Measurements from ENCODE around the gene PROKR2. TPM values are rescaled to one million over a fixed set of nuclear protein-coding genes. Genes with fewer than 3 reads are reported as not detected.

The PROKR2 gene
- not detected for total RNA-seq

DNA sequence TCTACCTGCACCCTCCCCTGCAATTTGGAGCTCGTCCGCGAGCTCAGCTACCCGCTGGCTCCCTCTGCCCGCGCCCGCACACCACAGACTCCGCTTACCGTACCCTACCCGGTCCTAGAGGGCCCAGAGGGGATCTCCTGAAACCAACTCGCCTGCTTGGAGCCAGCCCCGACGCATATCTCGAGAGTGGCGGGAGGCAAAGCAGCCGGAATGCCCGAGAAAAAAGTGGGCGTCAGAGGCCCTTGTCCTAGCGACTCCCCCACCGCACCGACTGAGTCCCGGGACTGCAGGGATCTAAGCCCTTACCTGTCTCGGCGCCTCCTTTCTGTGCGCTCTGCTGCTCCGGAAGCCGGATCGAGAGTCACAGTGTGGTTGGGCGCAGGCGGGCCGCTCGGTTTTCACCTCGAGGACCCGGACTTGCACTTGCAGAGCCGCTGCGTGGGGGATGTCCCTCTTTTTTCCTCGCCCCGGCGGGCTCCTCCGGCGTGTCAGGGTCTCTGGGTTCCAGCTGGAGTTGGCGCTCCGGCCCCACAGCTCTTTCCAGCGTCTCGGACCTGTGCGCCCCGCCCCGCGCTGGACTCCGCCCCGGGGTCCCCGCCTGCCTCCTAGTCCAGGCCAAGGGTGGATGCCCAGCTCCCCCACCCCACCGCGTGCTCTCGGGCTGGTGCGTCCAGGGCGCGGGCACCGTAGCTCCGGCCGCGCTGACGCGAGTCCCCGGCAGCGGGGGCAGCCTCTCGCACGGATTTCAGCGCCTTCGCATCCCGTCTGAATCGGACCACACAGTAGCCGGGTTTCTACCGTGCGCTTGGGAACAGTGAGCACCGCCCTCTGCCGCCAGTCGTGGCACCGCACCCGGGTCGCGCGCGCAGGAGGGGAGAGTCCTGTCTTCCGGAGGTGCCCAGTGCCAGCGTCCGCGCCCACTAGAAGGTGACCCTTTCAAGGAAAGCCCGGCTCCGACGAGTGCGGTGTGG lies at the start of gene PROKR2:
PROKR2 (minus strand) TSS at position 767 of the 971 bp plus-strand sequence. CDS start 2,585 bp downstream, outside the sequence.
- no peaks in the 10 kb centered on the region for H3K36me3 Mint-ChIP-seq
- peak within 1 kb of the TSS; percentile 55 for H3K4me3 Mint-ChIP-seq
- no peak within 1 kb of the TSS for H3K27ac Mint-ChIP-seq
- DNase-seq: peak; percentile 42
- H3K9me3 Mint-ChIP-seq: no peaks in the 10 kb centered on the region
- peaks cover 70% of the 10 kb centered on the region for H3K27me3 Mint-ChIP-seq
- peaks cover 4% of the 10 kb centered on the region for H3K4me1 Mint-ChIP-seq

DNA sequence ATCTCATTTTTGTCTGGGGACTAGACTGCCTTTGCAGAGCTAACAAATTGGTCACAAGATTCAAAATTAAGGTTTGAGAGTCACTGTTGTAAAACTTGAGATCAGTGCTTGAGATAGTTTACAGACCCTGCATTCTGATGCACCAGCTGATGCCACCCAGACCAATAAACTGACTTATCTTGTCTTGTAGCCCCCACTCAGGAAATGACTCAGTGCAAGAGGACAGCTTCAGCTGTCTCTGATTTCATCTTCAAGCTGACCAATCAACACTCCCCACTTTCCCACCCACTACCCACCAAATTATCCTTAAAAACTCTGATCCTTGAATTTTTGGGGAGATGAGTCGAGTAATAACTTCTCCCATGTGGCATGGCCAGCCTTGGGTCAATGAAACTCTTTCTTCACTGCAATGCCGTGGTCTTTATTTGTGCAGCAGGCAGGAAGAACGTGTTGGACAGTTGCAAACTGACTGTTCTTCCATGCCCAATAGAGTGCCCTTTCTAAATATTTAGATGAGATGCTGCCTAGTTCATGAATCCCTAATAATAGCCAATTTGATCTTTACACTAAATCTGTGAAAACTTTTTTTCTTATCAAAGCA lies 48.3 kb upstream of the PROKR2 start:
- Mint-ChIP-seq H3K36me3 (peaks cover 3% of the 10 kb centered on the region), H3K27me3 (peaks cover 48% of the 10 kb centered on the region), H3K9me3 (peaks cover 6% of the 10 kb centered on the region), H3K27ac (no peak overlapping the region), H3K4me1 (peaks cover 11% of the 10 kb centered on the region), H3K4me3 (no peak overlapping the region)
- DNase-seq: no peak

DNA sequence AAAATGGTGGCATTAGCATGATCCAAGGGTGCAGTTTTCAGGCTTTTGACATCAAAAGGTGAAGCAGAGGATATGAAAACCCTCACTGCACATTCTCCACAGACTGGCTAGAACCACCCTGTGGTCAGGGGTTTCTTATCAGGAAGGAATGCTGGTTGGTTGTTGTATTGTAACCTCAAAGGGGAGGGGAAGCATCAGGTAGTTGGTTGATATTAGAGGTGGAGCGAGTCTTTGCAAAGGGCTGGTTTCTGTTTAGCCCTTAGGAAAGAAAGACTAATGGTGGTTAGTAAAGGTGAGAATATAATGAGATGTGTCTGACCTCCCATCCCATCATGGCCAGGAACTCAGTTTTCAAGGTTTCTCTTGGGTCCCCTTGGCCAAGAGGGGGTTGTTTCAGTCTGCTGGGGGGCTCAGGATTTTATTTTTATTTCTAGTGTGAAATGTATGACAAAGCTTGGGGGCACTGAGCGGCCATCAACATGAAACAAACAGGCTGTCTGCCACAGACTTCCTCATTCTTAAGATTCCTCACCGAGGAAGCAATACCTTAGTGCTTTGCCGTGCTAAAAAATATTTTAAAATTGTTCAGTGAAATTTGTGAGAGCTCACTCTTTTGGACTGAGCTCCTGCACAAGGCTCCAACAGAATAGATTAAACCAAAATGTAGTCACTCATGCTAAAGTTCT lies 47.5 kb upstream of the PROKR2 start:
- H3K4me3 Mint-ChIP-seq: no peak overlapping the region
- H3K4me1 Mint-ChIP-seq: peaks cover 3% of the 10 kb centered on the region
- peaks cover 6% of the 10 kb centered on the region for H3K9me3 Mint-ChIP-seq
- H3K27me3 Mint-ChIP-seq: peaks cover 48% of the 10 kb centered on the region
- no peak overlapping the region for H3K27ac Mint-ChIP-seq
- H3K36me3 Mint-ChIP-seq: peaks cover 3% of the 10 kb centered on the region
- no peak for DNase-seq

DNA sequence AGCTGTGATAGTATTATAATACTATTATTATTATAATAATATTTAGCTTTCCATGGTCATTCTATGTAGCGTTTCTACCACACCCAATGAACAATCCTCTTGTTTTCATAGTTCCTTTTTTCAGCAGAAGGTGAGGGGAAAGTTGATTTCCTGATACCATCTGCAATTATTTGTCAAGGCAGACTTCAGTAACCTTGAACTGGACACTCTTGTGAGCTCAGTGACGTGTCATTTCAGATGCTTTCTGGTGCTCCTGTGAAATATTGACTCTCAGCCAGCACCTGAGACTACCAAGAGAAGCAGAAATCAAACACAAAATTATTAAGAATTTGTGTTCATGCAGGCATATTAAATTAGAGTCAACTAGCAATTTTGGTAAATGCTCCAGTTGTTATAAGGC lies 46.0 kb upstream of the PROKR2 start:
- Mint-ChIP-seq H3K4me1 (peaks cover 7% of the 10 kb centered on the region), H3K4me3 (no peak overlapping the region)

DNA sequence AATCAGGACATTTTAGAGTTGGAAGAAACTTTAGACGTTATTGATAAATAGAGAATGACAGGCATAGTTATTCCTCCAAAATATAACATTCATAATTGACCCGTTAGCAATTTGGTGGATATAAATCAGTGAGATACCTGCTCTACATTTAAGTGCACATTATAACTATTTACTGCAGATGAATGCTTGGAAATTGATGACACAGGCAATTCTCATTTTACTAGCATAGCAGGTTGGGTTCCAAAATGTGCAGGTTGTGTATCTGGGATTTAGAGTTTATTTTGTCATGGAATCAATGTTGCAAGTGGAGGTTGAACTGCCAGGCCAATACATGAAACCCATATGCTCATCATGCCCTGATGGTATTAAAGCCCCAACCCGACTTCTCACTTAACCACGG lies 44.4 kb upstream of the PROKR2 start:
- peaks cover 3% of the 10 kb centered on the region for H3K36me3 Mint-ChIP-seq
- H3K27ac Mint-ChIP-seq: no peak overlapping the region
- H3K27me3 Mint-ChIP-seq: peaks cover 46% of the 10 kb centered on the region
- peaks cover 18% of the 10 kb centered on the region for H3K4me1 Mint-ChIP-seq
- H3K9me3 Mint-ChIP-seq: peaks cover 10% of the 10 kb centered on the region
- no peak for DNase-seq
- H3K4me3 Mint-ChIP-seq: no peak overlapping the region

More for the DNA sequence above, 46.0 kb upstream of the PROKR2 start:
- Mint-ChIP-seq H3K27ac (no peak overlapping the region), H3K36me3 (peaks cover 3% of the 10 kb centered on the region), H3K27me3 (peaks cover 50% of the 10 kb centered on the region), H3K9me3 (peaks cover 11% of the 10 kb centered on the region)
- DNase-seq: no peak

DNA sequence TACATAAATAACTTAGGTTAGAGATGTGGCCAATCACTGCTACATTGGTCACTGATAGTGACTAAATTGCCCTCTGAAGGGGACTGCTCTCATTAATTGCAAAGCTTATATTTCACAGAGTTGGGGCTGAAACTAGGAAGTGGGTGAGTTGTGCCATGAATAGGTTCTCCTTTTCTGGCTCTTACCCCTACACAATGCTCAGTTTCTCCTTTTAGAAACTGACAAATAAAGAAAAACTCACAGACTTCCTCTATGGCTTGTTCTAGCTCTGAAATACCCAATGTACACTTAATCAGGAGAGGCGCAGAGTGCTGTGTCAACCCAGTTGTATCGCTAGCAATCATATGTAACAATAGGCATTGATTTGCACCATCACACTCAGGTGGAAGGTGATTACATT lies 41.2 kb upstream of the PROKR2 start:
- Mint-ChIP-seq H3K9me3 (peaks cover 5% of the 10 kb centered on the region), H3K4me1 (peaks cover 29% of the 10 kb centered on the region), H3K27me3 (peaks cover 29% of the 10 kb centered on the region), H3K27ac (no peak overlapping the region), H3K4me3 (no peak overlapping the region), H3K36me3 (peaks cover 3% of the 10 kb centered on the region)
- DNase-seq: no peak

DNA sequence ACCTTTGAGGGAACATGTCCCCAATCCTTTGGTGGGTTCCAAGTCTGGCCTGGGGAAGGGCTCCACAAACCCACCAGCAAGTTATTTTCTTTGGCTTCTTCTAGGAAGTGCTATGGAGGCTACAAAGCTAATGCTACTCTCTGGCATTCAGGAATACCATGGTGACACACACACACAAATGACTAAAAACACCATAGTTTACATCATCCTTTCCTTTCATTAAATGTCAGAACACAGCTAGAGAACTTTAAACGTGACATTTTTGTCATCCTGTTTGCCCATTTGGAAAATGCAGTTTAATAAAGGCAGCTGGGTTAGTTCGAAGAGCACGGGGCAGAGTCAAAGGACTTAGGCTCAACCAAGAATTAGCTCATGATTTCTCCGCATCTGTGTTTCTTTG lies 40.2 kb upstream of the PROKR2 start:
- peaks cover 6% of the 10 kb centered on the region for H3K36me3 Mint-ChIP-seq
- H3K4me1 Mint-ChIP-seq: peaks cover 30% of the 10 kb centered on the region
- no peak overlapping the region for H3K4me3 Mint-ChIP-seq
- H3K9me3 Mint-ChIP-seq: peaks cover 5% of the 10 kb centered on the region
- H3K27ac Mint-ChIP-seq: no peak overlapping the region
- DNase-seq: no peak
- H3K27me3 Mint-ChIP-seq: peaks cover 33% of the 10 kb centered on the region

DNA sequence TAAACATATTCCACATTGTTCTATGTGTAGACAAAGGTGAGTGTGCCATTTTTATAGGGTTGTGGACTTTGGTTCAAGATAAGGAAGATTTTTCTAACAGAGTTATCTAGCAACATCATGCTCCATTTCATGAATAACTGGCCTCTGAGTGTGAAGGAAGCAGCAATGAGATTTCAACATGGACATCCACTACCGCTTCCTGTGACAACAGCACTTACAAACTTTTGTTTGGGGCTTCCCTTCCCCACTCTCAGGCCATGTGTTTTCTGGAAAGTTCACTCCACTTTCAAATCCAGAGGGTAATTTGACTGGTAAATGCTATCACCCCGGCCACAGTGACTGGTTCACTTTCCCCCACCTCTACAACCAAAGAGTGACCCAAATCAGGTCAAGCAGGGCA lies 38.1 kb upstream of the PROKR2 start:
- DNase-seq: no peak
- Mint-ChIP-seq H3K27ac (peak overlapping the region; percentile 86), H3K4me3 (no peak overlapping the region), H3K36me3 (peaks cover 7% of the 10 kb centered on the region), H3K4me1 (peaks cover 30% of the 10 kb centered on the region), H3K27me3 (peaks cover 40% of the 10 kb centered on the region), H3K9me3 (peaks cover 5% of the 10 kb centered on the region)

DNA sequence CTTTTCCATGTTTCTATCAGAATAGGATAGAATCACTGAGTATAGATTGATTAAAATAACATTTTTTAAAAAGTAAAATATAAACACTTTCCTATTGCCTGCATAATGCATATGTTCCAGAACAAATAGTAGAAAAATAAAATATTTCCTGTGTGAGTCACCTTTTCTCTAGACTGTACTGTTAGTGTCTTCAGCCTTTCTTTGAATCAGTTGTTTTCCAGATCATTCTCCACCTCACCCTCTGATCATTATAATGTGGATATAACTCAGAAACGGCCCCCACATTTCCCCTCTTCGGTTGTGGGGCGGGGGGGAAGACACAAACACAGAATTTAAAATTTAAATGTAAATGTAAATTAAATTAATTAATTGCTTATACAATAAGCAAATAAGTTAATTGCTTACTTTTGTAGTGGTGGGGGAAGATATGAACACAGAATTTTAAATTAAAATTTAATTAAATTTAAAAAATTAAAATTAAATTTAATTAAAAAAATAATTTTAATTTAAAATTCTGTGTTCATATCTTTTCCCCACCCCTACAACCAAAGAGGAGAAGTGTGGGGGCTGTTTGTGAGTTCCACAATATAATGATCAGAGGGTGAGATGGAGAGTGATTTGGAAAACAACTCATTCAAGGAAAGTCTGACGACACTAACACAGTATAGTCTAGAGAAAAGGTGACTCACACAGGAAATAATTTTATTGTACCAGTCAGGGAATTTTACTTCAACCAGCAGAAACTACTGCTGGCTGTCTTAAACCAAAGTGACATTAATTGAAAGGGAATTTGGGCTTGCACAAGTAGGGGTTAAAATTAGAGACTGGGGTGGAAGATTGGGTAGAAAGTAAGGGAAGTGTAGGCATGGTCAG lies 37.1 kb upstream of the PROKR2 start:
- no peak for DNase-seq
- peak overlapping the region; percentile 86 for H3K27ac Mint-ChIP-seq
- H3K4me3 Mint-ChIP-seq: no peak overlapping the region
- H3K27me3 Mint-ChIP-seq: peaks cover 46% of the 10 kb centered on the region
- H3K36me3 Mint-ChIP-seq: peaks cover 7% of the 10 kb centered on the region
- peaks cover 30% of the 10 kb centered on the region for H3K4me1 Mint-ChIP-seq
- peaks cover 5% of the 10 kb centered on the region for H3K9me3 Mint-ChIP-seq

DNA sequence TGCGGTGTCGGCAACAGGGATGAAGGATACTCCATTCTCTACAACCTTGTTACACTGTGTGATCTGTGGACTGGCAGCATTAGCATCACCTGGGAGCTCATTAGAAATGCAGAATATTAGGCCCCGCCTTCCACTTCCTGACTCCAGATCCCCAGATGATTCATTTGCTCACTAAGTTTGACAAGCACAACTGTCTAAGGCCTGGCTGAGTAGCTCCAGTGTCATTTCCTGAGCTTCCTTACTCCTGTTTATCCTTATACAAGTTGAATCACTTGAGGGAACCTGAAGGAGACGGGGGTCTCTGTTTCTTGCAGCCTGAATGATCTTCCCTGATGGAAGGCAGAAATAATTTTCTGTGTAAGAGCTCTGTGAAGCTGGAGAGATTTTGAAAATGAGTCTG lies 32.7 kb upstream of the PROKR2 start:
- Mint-ChIP-seq H3K4me3 (no peak overlapping the region), H3K27ac (no peak overlapping the region), H3K9me3 (peaks cover 3% of the 10 kb centered on the region), H3K27me3 (peaks cover 31% of the 10 kb centered on the region), H3K36me3 (peaks cover 4% of the 10 kb centered on the region), H3K4me1 (peaks cover 8% of the 10 kb centered on the region)
- DNase-seq: no peak

DNA sequence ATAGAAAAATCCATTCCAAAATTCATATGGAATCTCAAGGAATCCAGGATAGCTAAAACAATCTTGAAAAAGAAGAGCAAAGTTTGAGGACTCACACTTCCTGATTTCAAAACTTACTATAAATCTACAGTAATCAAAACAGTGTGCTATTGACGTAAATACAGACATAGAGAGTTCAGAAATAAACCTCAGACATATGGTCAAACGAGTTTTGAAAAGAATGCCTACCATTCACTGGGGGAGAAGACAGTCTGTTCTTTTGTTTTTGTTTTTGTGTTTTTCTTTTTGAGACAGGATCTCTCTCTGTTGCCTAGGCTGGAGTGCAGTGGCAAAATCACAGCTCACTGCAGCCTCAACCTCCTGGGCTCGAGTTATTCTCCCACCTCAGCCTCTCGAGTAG lies 25.3 kb upstream of the PROKR2 start:
- H3K27ac Mint-ChIP-seq: no peak overlapping the region
- no peaks in the 10 kb centered on the region for H3K4me1 Mint-ChIP-seq
- H3K4me3 Mint-ChIP-seq: no peak overlapping the region
- H3K9me3 Mint-ChIP-seq: peaks cover 5% of the 10 kb centered on the region
- H3K36me3 Mint-ChIP-seq: no peaks in the 10 kb centered on the region
- no peak for DNase-seq
- H3K27me3 Mint-ChIP-seq: peaks cover 47% of the 10 kb centered on the region

DNA sequence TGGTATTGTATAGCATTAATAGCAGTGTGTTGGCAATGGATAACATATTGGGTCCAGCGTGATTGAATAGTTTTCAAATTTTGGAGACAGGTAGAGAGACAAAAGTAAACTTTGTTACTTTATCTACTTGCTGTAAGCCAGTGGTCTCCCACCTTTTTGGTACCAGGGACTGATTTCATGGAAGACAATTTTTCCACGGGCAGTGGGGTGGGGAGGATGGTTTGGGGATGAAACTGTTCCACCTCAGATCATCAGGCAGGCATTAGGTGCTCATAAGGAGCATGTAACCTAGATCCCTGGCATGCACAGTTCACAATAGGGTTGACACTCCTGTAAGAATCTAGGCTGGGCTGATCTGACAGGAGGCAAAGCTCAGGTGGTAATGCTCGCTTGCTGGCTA lies 14.6 kb upstream of the PROKR2 start:
- no peak for DNase-seq
- H3K4me3 Mint-ChIP-seq: no peak overlapping the region
- no peaks in the 10 kb centered on the region for H3K9me3 Mint-ChIP-seq
- H3K27ac Mint-ChIP-seq: no peak overlapping the region
- no peaks in the 10 kb centered on the region for H3K4me1 Mint-ChIP-seq
- H3K27me3 Mint-ChIP-seq: peaks cover 49% of the 10 kb centered on the region
- no peaks in the 10 kb centered on the region for H3K36me3 Mint-ChIP-seq

DNA sequence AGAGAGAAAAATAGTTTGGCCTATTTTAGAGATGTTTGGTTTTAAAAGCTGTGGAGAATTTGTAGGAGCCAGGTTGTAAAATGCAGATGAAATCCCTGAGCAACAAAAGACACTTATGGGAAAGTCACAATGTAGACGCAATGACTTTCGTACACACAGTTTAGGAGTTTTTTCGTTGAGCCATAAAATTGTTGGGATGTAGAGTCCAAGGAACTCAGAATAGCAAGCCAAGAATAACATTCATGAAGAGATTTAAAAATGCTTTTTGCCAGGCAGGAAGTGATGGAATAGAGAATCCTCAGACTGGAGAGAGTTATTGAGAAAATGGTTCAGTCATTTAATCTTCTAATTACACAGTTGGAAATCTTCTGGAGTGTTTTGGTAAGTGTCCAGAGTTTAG lies 11.5 kb upstream of the PROKR2 start:
- Mint-ChIP-seq H3K36me3 (no peaks in the 10 kb centered on the region), H3K4me3 (no peak overlapping the region), H3K4me1 (no peaks in the 10 kb centered on the region), H3K9me3 (no peaks in the 10 kb centered on the region), H3K27me3 (peaks cover 37% of the 10 kb centered on the region), H3K27ac (no peak overlapping the region)
- no peak for DNase-seq

DNA sequence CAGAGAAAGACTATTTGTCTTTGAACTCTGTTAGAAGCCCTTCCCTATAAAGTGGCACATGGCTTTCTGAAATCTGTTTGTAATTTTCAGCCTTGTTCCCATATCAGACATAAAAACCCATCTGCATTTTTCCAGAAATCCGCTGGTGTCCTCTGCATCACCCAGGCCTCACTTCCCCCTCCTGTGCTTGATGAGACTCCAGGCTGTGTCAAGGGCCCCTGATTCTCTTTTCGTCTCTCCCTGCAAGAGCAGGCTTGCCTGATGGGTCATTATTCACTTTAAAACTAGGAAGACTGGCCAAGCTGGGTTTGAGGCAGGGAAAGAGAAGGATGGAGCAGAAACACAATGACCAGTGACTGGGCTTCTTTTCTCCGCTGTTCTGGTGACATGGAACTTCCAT lies 10.6 kb upstream of the PROKR2 start:
- Mint-ChIP-seq H3K27me3 (peaks cover 35% of the 10 kb centered on the region), H3K27ac (no peak overlapping the region), H3K4me1 (no peaks in the 10 kb centered on the region), H3K4me3 (no peak overlapping the region), H3K36me3 (no peaks in the 10 kb centered on the region), H3K9me3 (no peaks in the 10 kb centered on the region)
- DNase-seq: no peak

Measured in activated naive CD8-positive, alpha-beta T cell treated with anti-CD3 and anti-CD28 coated beads for 36 hours (primary cell).